SH-SY5Y (cell line): ENCODE measurements around the gene SMYD3.

ENCODE experiments used
- GATA2 ChIP-seq: IDR thresholded peaks from 2 replicates; pipeline ENCODE4 v1.6.1; 2011; ENCODE audit warnings: mild to moderate bottlenecking, low read depth, low read length
- GATA3 ChIP-seq: IDR thresholded peaks from 2 replicates; pipeline ENCODE4 v1.6.1; 2011; ENCODE audit warnings: low read depth, mild to moderate bottlenecking, low read length, moderate library complexity

DNA sequence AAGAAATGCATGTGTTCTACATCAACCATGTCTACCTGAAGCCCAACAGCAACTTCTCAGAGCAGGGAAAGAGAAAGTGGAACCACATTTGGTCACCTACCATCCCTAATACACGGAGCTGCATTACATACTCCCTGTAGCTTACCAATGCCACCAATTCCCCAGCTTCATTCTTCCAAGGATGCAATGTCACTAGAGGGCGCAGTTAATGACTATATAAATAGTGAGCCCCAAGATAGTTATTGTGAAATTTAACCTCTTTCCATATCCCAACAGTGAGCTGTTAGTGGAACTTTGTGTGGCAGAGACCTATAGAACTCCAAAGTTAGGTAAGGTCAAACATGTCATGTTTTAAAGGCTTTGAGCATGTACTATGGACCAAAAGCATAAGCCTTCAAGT is 618.3 kb downstream of the SMYD3 start:
- TF ChIP-seq GATA2 (no peak), GATA3 (no peak)
